CD14-positive monocyte (primary cell): ENCODE results near the gene INF2. TPM values are rescaled to one million over a fixed set of nuclear protein-coding genes. Genes with fewer than 3 reads are reported as not detected.

Source experiments
- DNase-seq, 3 donors: peaks; one replicate each; pipeline ENCODE4 v3.0.0-alpha.2; 2011 to 2022
- H2AFZ ChIP-seq: 2 replicates; pipeline ENCODE4 v1.6.0; 2012; ENCODE audit warnings: mild to moderate bottlenecking, low read depth, low read length, inconsistent platforms; ENCODE audit not compliant: insufficient read depth, poor library complexity, severe bottlenecking
- H3K27ac ChIP-seq, 2 donors: 1 replicate in 1 of 2; 2 replicates in 1 of 2; pipeline ENCODE4 v1.5.1; 2012 to 2013; ENCODE audit warnings: low read length in 2 of 2, control low read depth in 1 of 2, inconsistent platforms in 1 of 2, low read depth in 1 of 2, mild to moderate bottlenecking in 1 of 2
- H3K27me3 ChIP-seq, 2 donors: one replicate each; pipeline versions ENCODE4 v1.6.0 to v1.6.1; 2011 to 2013; ENCODE audit warnings: low read length in 2 of 2; ENCODE audit not compliant: control insufficient read depth in 2 of 2, insufficient read depth in 2 of 2
- H3K36me3 ChIP-seq, 2 donors: replicated peaks in 1 of 2; 1 replicate in 1 of 2; 2 replicates in 1 of 2; pipeline versions ENCODE4 v1.5.1 to v1.6.1; 2012 to 2013; ENCODE audit warnings: low read length in 2 of 2, control low read depth in 1 of 2, inconsistent platforms in 1 of 2, mild to moderate bottlenecking in 1 of 2; ENCODE audit not compliant: insufficient read depth in 2 of 2, control insufficient read depth in 1 of 2
- H3K4me1 ChIP-seq, 2 donors: 1 replicate in 1 of 2; 2 replicates in 1 of 2; pipeline versions ENCODE4 v1.5.1 to v1.6.1; 2012 to 2013; ENCODE audit warnings: low read length in 2 of 2, control low read depth in 1 of 2, inconsistent platforms in 1 of 2, mild to moderate bottlenecking in 1 of 2, moderate library complexity in 1 of 2; ENCODE audit not compliant: insufficient read depth in 2 of 2, control insufficient read depth in 1 of 2
- H3K4me2 ChIP-seq: replicated peaks from 2 replicates; pipeline ENCODE3; 2012; ENCODE audit warnings: low read length, moderate library complexity, mild to moderate bottlenecking; ENCODE audit not compliant: poor library complexity, severe bottlenecking; ENCODE audit errors: extremely low read depth
- H3K4me3 ChIP-seq, 3 experiments: fragments of 200-600 bp in 1 of 3; sonication (generic) in 1 of 3; replicated peaks in 1 of 3; 1 replicate in 2 of 3; 2 replicates in 1 of 3; pipeline ENCODE4 v1.5.1; 2011 to 2013; ENCODE audit warnings: low read length in 3 of 3, mild to moderate bottlenecking in 3 of 3, control low read depth in 2 of 3, low read depth in 2 of 3, inconsistent platforms in 1 of 3, moderate library complexity in 1 of 3
- H3K79me2 ChIP-seq: 2 replicates; pipeline ENCODE4 v1.6.0; 2012; ENCODE audit warnings: mild to moderate bottlenecking, control low read depth, inconsistent platforms, low read length, moderate library complexity; ENCODE audit not compliant: insufficient read depth
- H3K9ac ChIP-seq: 2 replicates; pipeline ENCODE4 v1.6.0; 2017; ENCODE audit warnings: low read length, mild to moderate bottlenecking; ENCODE audit not compliant: insufficient read depth, poor library complexity, severe bottlenecking
- H3K9me3 ChIP-seq, 2 donors: replicated peaks in 1 of 2; 1 replicate in 1 of 2; 2 replicates in 1 of 2; pipeline versions ENCODE4 v1.5.1 to v1.6.1; 2012 to 2013; ENCODE audit warnings: low read length in 2 of 2, control low read depth in 1 of 2; ENCODE audit not compliant: control insufficient read depth in 1 of 2, insufficient read depth in 1 of 2
- H4K20me1 ChIP-seq: 2 replicates; pipeline ENCODE4 v1.6.0; 2012; ENCODE audit warnings: mild to moderate bottlenecking, low read length, control low read depth, moderate library complexity; ENCODE audit not compliant: insufficient read depth
- H3K27ac Mint-ChIP-seq, 7 donors: one replicate each; pipeline ENCODE4 v1.8.0; 2020; ENCODE audit warnings: mild to moderate bottlenecking in 7 of 7, mixed read lengths in 7 of 7, moderate library complexity in 6 of 7, inconsistent platforms in 2 of 7
- H3K27me3 Mint-ChIP-seq, 3 donors: one replicate each; pipeline ENCODE4 v1.8.0; 2021 to 2022; ENCODE audit warnings: low read depth in 3 of 3, mild to moderate bottlenecking in 3 of 3, mixed read lengths in 3 of 3, moderate library complexity in 3 of 3, inconsistent platforms in 1 of 3
- H3K36me3 Mint-ChIP-seq, 2 donors: one replicate each; pipeline ENCODE4 v1.8.0; 2020; ENCODE audit warnings: mixed read lengths in 2 of 2, inconsistent platforms in 1 of 2, mild to moderate bottlenecking in 1 of 2
- H3K4me1 Mint-ChIP-seq: one replicate; pipeline ENCODE4 v1.8.0; 2020; ENCODE audit warnings: mild to moderate bottlenecking, mixed read lengths
- H3K4me3 Mint-ChIP-seq, 2 donors: one replicate each; pipeline ENCODE4 v1.8.0; 2020; ENCODE audit warnings: mild to moderate bottlenecking in 2 of 2, mixed read lengths in 2 of 2, moderate library complexity in 1 of 2
- H3K9me3 Mint-ChIP-seq, 7 donors: one replicate each; pipeline ENCODE4 v1.8.0; 2020 to 2022; ENCODE audit warnings: mixed read lengths in 7 of 7, mild to moderate bottlenecking in 6 of 7, moderate library complexity in 6 of 7, inconsistent platforms in 2 of 7
- WGBS: methylation state at CpG from one replicate; pipeline ENCODE4 v1.1.5; 2013; ENCODE audit warnings: missing lambda C conversion rate; ENCODE audit not compliant: insufficient coverage; 5-methylcytosine and 5-hydroxymethylcytosine counted together
- intact Hi-C, 2 donors: fragments of 100-400 bp; cut with micrococcal nuclease; formaldehyde crosslinking; loops; one replicate each; pipeline versions ENCODE4 v1.15.0 to v1.15.1; 2023
- polyA plus RNA-seq, 3 donors: library from polyadenylated mRNA; depleted of rRNA in 1 of 3; unstranded in 2 of 3; stranded (reverse) in 1 of 3; fragments of 300-500 nt in 2 of 3; fragments of >200 nt in 1 of 3; fragmentation: Illumina TruSeq in 2 of 3; gene quantifications; 1 replicate in 2 of 3; 2 replicates in 1 of 3; pipeline ENCODE4 v1.2.3, GENCODE V29; 2012 to 2021
- TF ChIP-seq, protein P1 (sequence below): fragments of 200-600 bp; IDR thresholded peaks from one replicate; pipeline ENCODE4 v1.8.0; 2022; ENCODE audit warnings: antibody characterized with exemption, mild to moderate bottlenecking

INF2 gene
- polyA plus RNA-seq, 3 donors: 2.9 to 23.3 (median 3.8) TPM

DNA sequence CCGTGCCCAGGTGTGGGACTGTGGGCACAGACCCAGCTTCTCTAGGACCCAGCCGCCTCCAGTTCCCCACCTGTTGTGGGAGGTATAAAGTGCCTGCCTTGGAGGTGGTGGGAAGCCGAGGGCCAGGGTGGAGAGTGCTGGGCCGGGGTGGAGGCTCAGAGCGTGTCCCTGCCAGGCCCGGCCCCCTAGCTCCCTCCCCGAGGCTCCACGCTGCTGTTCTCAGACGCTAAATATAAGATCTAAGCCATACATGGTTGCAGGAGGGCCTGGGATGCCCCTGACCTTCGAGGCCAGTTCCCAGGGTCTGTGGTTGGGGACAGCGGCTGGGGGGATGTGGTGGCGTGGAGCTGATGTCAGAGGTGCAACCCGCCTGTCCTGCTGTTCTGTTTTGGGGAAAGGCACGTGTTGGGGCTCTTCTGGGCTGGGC lies 10.8 kb downstream of the INF2 start:
- Histone ChIP-seq H3K9ac (no peak overlapping the region), H3K36me3 (peaks cover 12 to 30% of the 10 kb centered on the region in 2 donors), H3K27me3 (no peaks in the 10 kb centered on the region), H3K9me3 (no peaks in the 10 kb centered on the region), H3K79me2 (no peaks in the 10 kb centered on the region), H3K4me2 (no peak overlapping the region), H3K27ac (no peak overlapping the region), H3K4me1 (peaks cover 5 to 10% of the 10 kb centered on the region in 2 donors), H2AFZ (no peak overlapping the region), H3K4me3 (no peak overlapping the region), H4K20me1 (peaks cover 23% of the 10 kb centered on the region)
- 76% methylated on average over 13 of the region's 14 CpGs for WGBS
- TF ChIP-seq, protein P1, sequence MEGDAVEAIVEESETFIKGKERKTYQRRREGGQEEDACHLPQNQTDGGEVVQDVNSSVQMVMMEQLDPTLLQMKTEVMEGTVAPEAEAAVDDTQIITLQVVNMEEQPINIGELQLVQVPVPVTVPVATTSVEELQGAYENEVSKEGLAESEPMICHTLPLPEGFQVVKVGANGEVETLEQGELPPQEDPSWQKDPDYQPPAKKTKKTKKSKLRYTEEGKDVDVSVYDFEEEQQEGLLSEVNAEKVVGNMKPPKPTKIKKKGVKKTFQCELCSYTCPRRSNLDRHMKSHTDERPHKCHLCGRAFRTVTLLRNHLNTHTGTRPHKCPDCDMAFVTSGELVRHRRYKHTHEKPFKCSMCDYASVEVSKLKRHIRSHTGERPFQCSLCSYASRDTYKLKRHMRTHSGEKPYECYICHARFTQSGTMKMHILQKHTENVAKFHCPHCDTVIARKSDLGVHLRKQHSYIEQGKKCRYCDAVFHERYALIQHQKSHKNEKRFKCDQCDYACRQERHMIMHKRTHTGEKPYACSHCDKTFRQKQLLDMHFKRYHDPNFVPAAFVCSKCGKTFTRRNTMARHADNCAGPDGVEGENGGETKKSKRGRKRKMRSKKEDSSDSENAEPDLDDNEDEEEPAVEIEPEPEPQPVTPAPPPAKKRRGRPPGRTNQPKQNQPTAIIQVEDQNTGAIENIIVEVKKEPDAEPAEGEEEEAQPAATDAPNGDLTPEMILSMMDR: no peak
- peaks cover 0 to 2% (median 0%) of the 10 kb centered on the region in 3 donors for H3K27me3 Mint-ChIP-seq
- H3K4me3 Mint-ChIP-seq: no peak overlapping the region
- no peak overlapping the region for H3K27ac Mint-ChIP-seq
- peaks cover 20 to 36% of the 10 kb centered on the region in 2 donors for H3K36me3 Mint-ChIP-seq
- peaks cover 0 to 2% (median 0%) of the 10 kb centered on the region in 7 donors for H3K9me3 Mint-ChIP-seq
- DNase-seq: no peak
- intact Hi-C loops: no loop called here
- peaks cover 10% of the 10 kb centered on the region for H3K4me1 Mint-ChIP-seq

DNA sequence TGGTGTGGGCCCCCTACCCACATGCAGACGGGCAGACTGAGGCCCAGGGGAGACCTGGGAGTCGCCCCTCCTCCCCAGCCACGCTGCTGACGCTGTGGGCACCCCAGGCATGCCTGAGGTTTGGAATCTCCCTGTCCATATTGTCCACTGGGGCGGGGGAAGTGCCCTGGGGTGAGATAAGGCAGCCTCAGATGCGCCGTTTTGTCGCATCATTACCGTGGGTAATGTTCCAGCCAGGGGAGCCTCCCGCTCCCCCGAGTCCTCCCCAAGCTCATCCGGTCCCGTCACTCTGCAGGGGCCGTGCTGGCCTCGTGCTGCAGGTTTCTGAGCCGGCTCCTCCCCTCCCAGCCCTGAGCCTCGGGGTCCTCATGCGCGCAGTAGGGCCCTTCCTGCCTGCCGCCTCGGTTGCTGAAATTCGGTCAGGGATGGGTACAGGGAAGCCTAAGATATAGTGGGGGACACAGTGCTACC lies 11.4 kb downstream of the INF2 start:
- Mint-ChIP-seq H3K4me1 (peaks cover 5% of the 10 kb centered on the region), H3K36me3 (peaks cover 21 to 42% of the 10 kb centered on the region in 2 donors), H3K4me3 (no peak overlapping the region), H3K27me3 (no peaks in the 10 kb centered on the region), H3K27ac (no peak overlapping the region), H3K9me3 (peaks cover 0 to 2% (median 0%) of the 10 kb centered on the region in 7 donors)
- Histone ChIP-seq H3K4me2 (no peak overlapping the region), H3K36me3 (peaks cover 12 to 30% of the 10 kb centered on the region in 2 donors), H3K4me1 (peaks cover 0 to 5% of the 10 kb centered on the region in 2 donors), H3K9me3 (no peaks in the 10 kb centered on the region), H3K4me3 (no peak overlapping the region), H3K79me2 (no peaks in the 10 kb centered on the region), H3K27ac (no peak overlapping the region), H4K20me1 (peaks cover 18% of the 10 kb centered on the region), H3K27me3 (no peaks in the 10 kb centered on the region), H3K9ac (no peak overlapping the region), H2AFZ (no peak overlapping the region)
- no peak for DNase-seq
- TF ChIP-seq, protein P1: no peak
- intact Hi-C loops: no loop called here
- WGBS: 54% methylated on average over 14 of the region's 22 CpGs
